Stomach (tissue), 9 donors: ENCODE measurements around the gene SURF1. TPM values are rescaled to one million over a fixed set of nuclear protein-coding genes. Genes with fewer than 3 reads are reported as not detected.

Experiments
- DNase-seq, 2 donors: peaks; one replicate each; pipeline versions ENCODE4 v3.0.0 to v3.0.0-alpha.2; 2013 to 2019
- H3K27ac ChIP-seq, 5 donors: fragments of 200-600 bp in 4 of 5; sonication (generic) in 4 of 5; one replicate each; pipeline ENCODE4 v1.5.1; 2013 to 2019; ENCODE audit warnings: mild to moderate bottlenecking in 1 of 5, moderate library complexity in 1 of 5
- H3K27me3 ChIP-seq, 3 donors: fragments of 200-600 bp; sonication (generic); one replicate each; pipeline ENCODE4 v1.5.1; 2017 to 2019; ENCODE audit warnings: mixed run types in 1 of 3
- H3K36me3 ChIP-seq, 4 donors: fragments of 200-600 bp; sonication (generic); 1 replicate in 3 of 4; 2 replicates in 1 of 4; pipeline ENCODE4 v1.5.1; 2016 to 2019
- H3K4me1 ChIP-seq, 4 donors: fragments of 200-600 bp; sonication (generic); one replicate each; pipeline ENCODE4 v1.5.1; 2016 to 2019
- H3K4me3 ChIP-seq, 4 donors: fragments of 200-600 bp; sonication (generic) in 3 of 4; one replicate each; pipeline ENCODE4 v1.5.1; 2016 to 2019; ENCODE audit warnings: mild to moderate bottlenecking in 1 of 4
- H3K9me3 ChIP-seq, 4 donors: fragments of 200-600 bp; sonication (generic); one replicate each; pipeline ENCODE4 v1.5.1; 2016 to 2019
- EP300 ChIP-seq: sonication (generic); formaldehyde crosslinking; IDR thresholded peaks from one replicate; pipeline ENCODE4 v1.6.1; 2017; ENCODE audit warnings: antibody characterized with exemption
- POLR2A ChIP-seq, 4 donors: fragments of 450-650 bp; IDR thresholded peaks; one replicate each; pipeline ENCODE4 v1.6.1; 2016; ENCODE audit warnings: antibody characterized with exemption in 4 of 4, control low read depth in 2 of 4, mild to moderate bottlenecking in 1 of 4, moderate library complexity in 1 of 4
- POLR2AphosphoS5 ChIP-seq, 3 donors: sonication (generic); formaldehyde crosslinking; IDR thresholded peaks; one replicate each; pipeline ENCODE4 v1.6.1; 2016; ENCODE audit warnings: antibody characterized with exemption in 3 of 3
- WGBS, 5 donors: extraction: QIAGEN DNeasy Blood & Tissue Kit in 3 of 5; methylation state at CpG; one replicate each; pipeline versions ENCODE4 v1.1.5 to v1.1.7; 2013 to 2018; 5-methylcytosine and 5-hydroxymethylcytosine counted together
- intact Hi-C: fragments of 100-400 bp; cut with DNase I; formaldehyde crosslinking; loops from one replicate; pipeline ENCODE4 v1.15.1; 2023; ENCODE audit warnings: low total_unique reads
- polyA plus RNA-seq, 3 donors: library from polyadenylated mRNA; stranded (reverse); fragments of 200-250 nt; gene quantifications; one replicate each; pipeline ENCODE4 v1.2.3, GENCODE V29; 2013
- total RNA-seq, 5 donors: library from RNA; depleted of rRNA; stranded (reverse); fragments of >200 nt; gene quantifications; one replicate each; pipeline versions ENCODE4 v1.1.0 to v1.2.3, GENCODE V29; 2014 to 2016
- TF ChIP-seq, protein P1 (sequence below), 7 experiments: fragments of 450-650 bp in 4 of 7; fragments of 200-600 bp in 3 of 7; sonication (generic) in 3 of 7; IDR thresholded peaks; one replicate each; pipeline ENCODE4 v1.5.1; 2016 to 2019; ENCODE audit warnings: antibody characterized with exemption in 7 of 7, control low read depth in 2 of 7, mild to moderate bottlenecking in 1 of 7
- donor health status: healthy with polysubstance abuse.
- donor health status: Bipolar disorder and iron deficiency.
- donor health status: healthy.

SURF1 gene
- total and polyA plus RNA-seq, 8 donors, result 1.7 to 118 (median 45.3) TPM

DNA sequence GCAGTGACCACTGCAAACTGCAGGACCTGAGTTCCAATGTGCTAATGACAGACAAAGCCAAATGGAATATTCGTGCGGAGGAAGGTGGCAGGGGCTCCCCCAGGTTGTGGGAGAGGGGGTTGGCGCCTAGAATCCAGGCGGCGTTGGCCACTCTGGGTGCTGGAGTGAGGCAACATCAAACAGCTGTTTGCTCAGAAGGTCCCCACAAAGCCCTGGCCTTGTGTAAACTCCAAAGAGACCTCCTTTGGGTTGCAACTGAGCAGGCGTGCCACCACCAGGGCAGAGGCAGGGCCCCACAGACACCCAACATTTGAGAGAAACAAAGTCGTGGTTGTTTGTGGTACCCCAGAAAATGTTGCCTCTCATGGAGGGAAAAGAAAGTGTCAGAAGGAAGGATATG lies 34.4 kb upstream of the SURF1 start:
- peaks cover 0 to 58% (median 10%) of the 10 kb centered on the region in 3 donors for H3K27me3 ChIP-seq
- H3K27ac ChIP-seq, result no peak overlapping the region
- no peak for DNase-seq
- WGBS, 5 donors, result 78 to 84% (median 82%) methylated on average over 7 of the region's 7 CpGs
- intact Hi-C loops, result no loop called here
- H3K4me1 ChIP-seq, result peaks cover 0 to 8% (median under 1%) of the 10 kb centered on the region in 4 donors
- H3K36me3 ChIP-seq, result no peaks in the 10 kb centered on the region
- TF ChIP-seq EP300 (no peak), POLR2A (IDR thresholded peaks at IDR 0.05) (no peak), POLR2AphosphoS5 (IDR thresholded peaks at IDR 0.05) (no peak)
- TF ChIP-seq, protein P1, sequence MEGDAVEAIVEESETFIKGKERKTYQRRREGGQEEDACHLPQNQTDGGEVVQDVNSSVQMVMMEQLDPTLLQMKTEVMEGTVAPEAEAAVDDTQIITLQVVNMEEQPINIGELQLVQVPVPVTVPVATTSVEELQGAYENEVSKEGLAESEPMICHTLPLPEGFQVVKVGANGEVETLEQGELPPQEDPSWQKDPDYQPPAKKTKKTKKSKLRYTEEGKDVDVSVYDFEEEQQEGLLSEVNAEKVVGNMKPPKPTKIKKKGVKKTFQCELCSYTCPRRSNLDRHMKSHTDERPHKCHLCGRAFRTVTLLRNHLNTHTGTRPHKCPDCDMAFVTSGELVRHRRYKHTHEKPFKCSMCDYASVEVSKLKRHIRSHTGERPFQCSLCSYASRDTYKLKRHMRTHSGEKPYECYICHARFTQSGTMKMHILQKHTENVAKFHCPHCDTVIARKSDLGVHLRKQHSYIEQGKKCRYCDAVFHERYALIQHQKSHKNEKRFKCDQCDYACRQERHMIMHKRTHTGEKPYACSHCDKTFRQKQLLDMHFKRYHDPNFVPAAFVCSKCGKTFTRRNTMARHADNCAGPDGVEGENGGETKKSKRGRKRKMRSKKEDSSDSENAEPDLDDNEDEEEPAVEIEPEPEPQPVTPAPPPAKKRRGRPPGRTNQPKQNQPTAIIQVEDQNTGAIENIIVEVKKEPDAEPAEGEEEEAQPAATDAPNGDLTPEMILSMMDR (IDR thresholded peaks at IDR 0.05), result no peak
- H3K4me3 ChIP-seq, result no peak overlapping the region
- no peaks in the 10 kb centered on the region for H3K9me3 ChIP-seq

DNA sequence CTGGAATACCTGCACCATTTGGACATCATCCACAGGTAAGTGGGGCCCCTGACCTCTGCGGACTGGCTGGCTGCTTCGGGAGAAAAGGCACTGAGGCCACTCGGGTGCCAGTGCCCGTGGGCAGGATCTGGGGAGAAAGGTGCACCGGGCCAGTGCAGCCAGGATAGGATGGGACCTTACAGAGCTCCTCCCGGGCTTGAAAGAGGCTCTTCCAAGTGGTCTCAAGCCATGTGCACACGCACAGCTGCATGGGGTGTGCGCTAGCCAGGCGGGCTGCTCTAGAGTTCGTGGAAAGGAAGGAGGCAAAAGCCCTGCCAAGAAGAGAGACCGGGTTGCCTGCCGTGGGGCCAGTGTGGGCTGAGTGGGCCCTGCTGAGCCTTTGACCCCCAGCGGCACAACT lies 33.3 kb upstream of the SURF1 start:
- no peak for TF ChIP-seq POLR2A (IDR thresholded peaks at IDR 0.05)
- TF ChIP-seq, protein P1 (IDR thresholded peaks at IDR 0.05), result no peak
- TF ChIP-seq EP300, result no peak
- no peak for TF ChIP-seq POLR2AphosphoS5 (IDR thresholded peaks at IDR 0.05)
- intact Hi-C loops, result no loop called here
- H3K9me3 ChIP-seq, result no peaks in the 10 kb centered on the region
- H3K4me1 ChIP-seq, result peaks cover 7 to 12% (median 9%) of the 10 kb centered on the region in 4 donors
- DNase-seq, result no peak
- no peaks in the 10 kb centered on the region for H3K36me3 ChIP-seq
- WGBS, 5 donors, result 85 to 93% (median 89%) methylated on average over 6 to 13 of the region's 13 CpGs
- no peak overlapping the region for H3K4me3 ChIP-seq
- peaks cover 0 to 46% (median 8%) of the 10 kb centered on the region in 3 donors for H3K27me3 ChIP-seq
- H3K27ac ChIP-seq, result no peak overlapping the region

DNA sequence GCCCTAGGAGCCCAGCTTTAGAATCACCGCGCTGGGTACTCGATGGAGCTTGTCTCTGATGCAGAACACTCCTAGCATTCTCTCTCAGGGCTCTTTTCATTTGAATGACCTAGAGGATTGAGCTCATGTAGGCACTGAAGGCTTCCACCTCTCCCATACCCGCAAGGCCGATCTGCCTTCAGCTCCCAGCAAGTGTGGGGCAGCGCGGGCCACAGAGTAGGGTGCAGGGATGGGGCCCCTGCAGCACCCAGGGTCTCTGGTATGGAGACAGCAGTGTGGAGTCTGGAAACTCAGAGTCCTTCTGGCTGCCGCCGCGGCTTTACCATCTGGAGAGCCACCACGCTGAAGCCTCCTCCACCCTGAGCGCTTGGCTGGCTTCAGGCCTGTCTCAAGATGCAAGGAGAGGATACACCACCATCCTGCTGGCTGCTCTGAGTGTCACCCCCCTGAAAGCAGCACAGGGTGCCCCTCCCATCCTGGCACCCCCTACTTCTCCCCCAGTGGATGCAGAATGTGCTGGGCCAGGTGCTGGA lies 32.8 kb upstream of the SURF1 start:
- H3K27ac ChIP-seq, result no peak overlapping the region
- 89 to 97% (median 95%) methylated on average over 9 to 12 of the region's 12 CpGs for WGBS, 5 donors
- intact Hi-C loops, result no loop called here
- H3K27me3 ChIP-seq, result peaks cover 0 to 41% (median 3%) of the 10 kb centered on the region in 3 donors
- TF ChIP-seq POLR2AphosphoS5 (IDR thresholded peaks at IDR 0.05), result no peak
- no peak for TF ChIP-seq POLR2A (IDR thresholded peaks at IDR 0.05)
- TF ChIP-seq, protein P1 (IDR thresholded peaks at IDR 0.05), result no peak
- no peak for TF ChIP-seq EP300
- H3K36me3 ChIP-seq, result no peaks in the 10 kb centered on the region
- DNase-seq, result no peak
- peaks cover 7 to 15% (median 11%) of the 10 kb centered on the region in 4 donors for H3K4me1 ChIP-seq
- H3K9me3 ChIP-seq, result no peaks in the 10 kb centered on the region
- H3K4me3 ChIP-seq, result no peak overlapping the region

DNA sequence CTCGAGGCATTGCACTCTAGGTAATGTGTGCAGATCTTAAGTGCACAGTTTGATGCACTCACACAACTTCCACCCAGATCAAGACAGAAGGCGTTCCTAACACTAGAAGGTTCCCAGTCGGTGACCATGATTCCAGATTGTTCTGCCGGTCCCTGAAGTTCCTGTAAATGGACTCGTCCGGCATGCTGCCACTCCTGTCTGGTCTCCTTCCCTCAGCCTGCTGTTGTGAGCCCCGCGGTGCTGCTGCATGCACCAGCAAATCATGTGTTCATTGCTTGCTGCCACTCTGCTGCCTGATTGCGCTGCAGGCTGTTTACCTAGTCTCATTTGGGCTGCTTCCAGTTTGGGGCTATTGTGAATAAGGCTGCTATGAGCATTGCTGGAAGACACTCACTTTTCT lies 31.4 kb upstream of the SURF1 start:
- Histone ChIP-seq H3K27ac (no peak overlapping the region), H3K4me3 (no peak overlapping the region), H3K27me3 (peaks cover 0 to 27% (median 0%) of the 10 kb centered on the region in 3 donors), H3K9me3 (no peaks in the 10 kb centered on the region), H3K36me3 (no peaks in the 10 kb centered on the region), H3K4me1 (peaks cover 7 to 16% (median 11%) of the 10 kb centered on the region in 4 donors)
- peak in 1 of 2 donors; percentile 37 for DNase-seq
- WGBS, 5 donors, result 30 to 57% (median 52%) methylated on average over 9 of the region's 9 CpGs
- intact Hi-C loops, result no loop called here
- TF ChIP-seq POLR2AphosphoS5 (IDR thresholded peaks at IDR 0.05), result no peak
- TF ChIP-seq EP300, result no peak
- TF ChIP-seq, protein P1 (IDR thresholded peaks at IDR 0.05), result no peak
- TF ChIP-seq POLR2A (IDR thresholded peaks at IDR 0.05), result no peak
